Measurements from ENCODE around the gene HSPB8. TPM values are rescaled to one million over a fixed set of nuclear protein-coding genes. Genes with fewer than 3 reads are reported as not detected.

The HSPB8 gene
- total and polyA plus RNA-seq, 2 of the 4 experiments (the other 2 are of a cell fraction): 12.9 to 25.8 TPM

DNA sequence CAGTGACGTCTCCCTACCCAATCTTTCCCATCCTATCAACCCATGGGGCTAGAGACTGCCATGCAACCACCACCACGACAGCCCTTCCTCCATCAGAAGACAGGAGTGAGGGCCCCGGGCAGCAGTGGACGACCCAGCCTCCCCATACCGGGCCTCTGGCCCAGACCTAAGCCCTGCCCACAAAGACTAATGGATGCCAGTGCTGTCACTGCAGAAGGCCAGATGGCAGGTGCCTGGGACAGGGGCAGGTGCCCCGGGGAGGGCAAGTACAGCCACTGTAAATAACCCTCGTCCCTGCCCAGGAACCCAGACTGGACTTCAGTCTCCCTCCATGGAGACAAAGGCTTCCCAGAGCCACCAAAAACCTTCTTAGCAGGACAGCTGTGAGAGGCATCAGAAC lies 20.3 kb upstream of the HSPB8 start:
- Histone ChIP-seq H2AK9ac (replicated peaks; ENCODE audit: low read depth, low read length, poor library complexity) (no peak overlapping the region), H3K9ac (ENCODE audit: low read depth, low read length) (no peak overlapping the region), H2BK5ac (ENCODE audit: low read depth, low read length, poor library complexity, severe bottlenecking) (no peak overlapping the region), H2AFZ (replicated peaks; ENCODE audit: low read length, poor library complexity) (no peak overlapping the region), H3K9me3 (ENCODE audit: control insufficient read depth, insufficient read depth, low read length) (no peaks in the 10 kb centered on the region), H4K20me1 (ENCODE audit: insufficient read depth, low read length) (no peaks in the 10 kb centered on the region), H3K14ac (replicated peaks; ENCODE audit: low read depth, low read length) (no peak overlapping the region), H3K9me1 (ENCODE audit: insufficient read depth, low read length) (no peaks in the 10 kb centered on the region), H3K23ac (ENCODE audit: low read depth, low read length) (no peak overlapping the region), H3K27ac (ENCODE audit: insufficient read depth, low read length) (no peak overlapping the region), H3K36me3 (ENCODE audit: control insufficient read depth, insufficient read depth, low read length) (no peaks in the 10 kb centered on the region), H3K18ac (ENCODE audit: low read depth, low read length) (no peak overlapping the region), H2AK5ac (ENCODE audit: low read depth, low read length) (no peak overlapping the region), H3K4me1 (ENCODE audit: control insufficient read depth, insufficient read depth, low read length) (no peaks in the 10 kb centered on the region), H2BK20ac (ENCODE audit: low read depth, low read length) (no peak overlapping the region), H2BK15ac (ENCODE audit: low read depth, low read length) (no peak overlapping the region), H3K56ac (ENCODE audit: extremely low read depth, insufficient read depth, low read length) (no peak overlapping the region), H2BK120ac (ENCODE audit: low read depth, low read length) (no peak overlapping the region), H3K79me1 (ENCODE audit: low read depth in 1 of 2, low read length in 2 of 2) (no peaks in the 10 kb centered on the region), H3K4me3 (ENCODE audit: insufficient read depth, low read depth, low read length) (no peak overlapping the region), H3K4me2 (ENCODE audit: low read depth, low read length) (no peak overlapping the region), H4K8ac (ENCODE audit: low read depth in 2 of 2, low read length in 2 of 2) (no peak overlapping the region), H3K27me3 (ENCODE audit: control insufficient read depth, insufficient read depth, low read length) (no peaks in the 10 kb centered on the region), H4K5ac (ENCODE audit: low read depth, low read length) (no peak overlapping the region), H3K4ac (ENCODE audit: low read depth, low read length) (no peak overlapping the region), H4K91ac (ENCODE audit: insufficient read depth, low read depth, low read length) (no peak overlapping the region)
- ChIA-PET CTCF (no interaction called here), POLR2A (ENCODE audit: unreplicated experiment) (no interaction called here)
- ATAC-seq (ENCODE audit: low read depth) (no peak), DNase-seq (no peak)
- BruUV-seq (replicated peaks): no TSS peak
- dilution Hi-C loops (cut with HindIII; ENCODE audit: low sequenced_read_pairs, unreplicated experiment) (no loop called here), intact Hi-C loops (cut with micrococcal nuclease) (no loop called here), in situ Hi-C loops (cut with MboI; ENCODE audit: low sequenced_read_pairs) (no loop called here)
- TF ChIP-seq FOS (IDR thresholded peaks at IDR 0.05; ENCODE audit: low read depth, low read length): no peak
- no peak for TF ChIP-seq SMC3 (IDR thresholded peaks at IDR 0.05; ENCODE audit: low read depth, low read length)
- no peak for TF ChIP-seq CEBPB (IDR thresholded peaks at IDR 0.05; ENCODE audit: low read depth, low read length)
- no peak for TF ChIP-seq NFE2L2 (IDR thresholded peaks at IDR 0.05; ENCODE audit: low read depth, low read length)
- TF ChIP-seq CHD1 (IDR thresholded peaks at IDR 0.05; ENCODE audit: low read depth, low read length): no peak
- no peak for TF ChIP-seq RCOR1 (IDR thresholded peaks at IDR 0.05; ENCODE audit: insufficient replicate concordance, low read length)
- no peak for TF ChIP-seq MAFK (IDR thresholded peaks at IDR 0.05; ENCODE audit: low read depth, low read length)
- TF ChIP-seq, protein P1, sequence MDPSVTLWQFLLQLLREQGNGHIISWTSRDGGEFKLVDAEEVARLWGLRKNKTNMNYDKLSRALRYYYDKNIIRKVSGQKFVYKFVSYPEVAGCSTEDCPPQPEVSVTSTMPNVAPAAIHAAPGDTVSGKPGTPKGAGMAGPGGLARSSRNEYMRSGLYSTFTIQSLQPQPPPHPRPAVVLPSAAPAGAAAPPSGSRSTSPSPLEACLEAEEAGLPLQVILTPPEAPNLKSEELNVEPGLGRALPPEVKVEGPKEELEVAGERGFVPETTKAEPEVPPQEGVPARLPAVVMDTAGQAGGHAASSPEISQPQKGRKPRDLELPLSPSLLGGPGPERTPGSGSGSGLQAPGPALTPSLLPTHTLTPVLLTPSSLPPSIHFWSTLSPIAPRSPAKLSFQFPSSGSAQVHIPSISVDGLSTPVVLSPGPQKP (IDR thresholded peaks at IDR 0.05; ENCODE audit: borderline replicate concordance, low read depth, low read length): no peak
- TF ChIP-seq POLR2A (IDR thresholded peaks at IDR 0.05; ENCODE audit: low read depth, low read length): no peak
- no peak for TF ChIP-seq RAD21 (IDR thresholded peaks at IDR 0.05; ENCODE audit: low read length)
- TF ChIP-seq, protein P2, sequence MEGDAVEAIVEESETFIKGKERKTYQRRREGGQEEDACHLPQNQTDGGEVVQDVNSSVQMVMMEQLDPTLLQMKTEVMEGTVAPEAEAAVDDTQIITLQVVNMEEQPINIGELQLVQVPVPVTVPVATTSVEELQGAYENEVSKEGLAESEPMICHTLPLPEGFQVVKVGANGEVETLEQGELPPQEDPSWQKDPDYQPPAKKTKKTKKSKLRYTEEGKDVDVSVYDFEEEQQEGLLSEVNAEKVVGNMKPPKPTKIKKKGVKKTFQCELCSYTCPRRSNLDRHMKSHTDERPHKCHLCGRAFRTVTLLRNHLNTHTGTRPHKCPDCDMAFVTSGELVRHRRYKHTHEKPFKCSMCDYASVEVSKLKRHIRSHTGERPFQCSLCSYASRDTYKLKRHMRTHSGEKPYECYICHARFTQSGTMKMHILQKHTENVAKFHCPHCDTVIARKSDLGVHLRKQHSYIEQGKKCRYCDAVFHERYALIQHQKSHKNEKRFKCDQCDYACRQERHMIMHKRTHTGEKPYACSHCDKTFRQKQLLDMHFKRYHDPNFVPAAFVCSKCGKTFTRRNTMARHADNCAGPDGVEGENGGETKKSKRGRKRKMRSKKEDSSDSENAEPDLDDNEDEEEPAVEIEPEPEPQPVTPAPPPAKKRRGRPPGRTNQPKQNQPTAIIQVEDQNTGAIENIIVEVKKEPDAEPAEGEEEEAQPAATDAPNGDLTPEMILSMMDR (conservative IDR thresholded peaks at IDR 0.05; ENCODE audit: low read depth, low read length): no peak
- no peak for TF ChIP-seq MXI1 (IDR thresholded peaks at IDR 0.05; ENCODE audit: borderline replicate concordance, low read depth, low read length)
- no peak for TF ChIP-seq MAZ (IDR thresholded peaks at IDR 0.05; ENCODE audit: borderline replicate concordance, low read depth, low read length)
- no CpG with 5 or more reads among the region's 7 CpGs for WGBS, 2 experiments (ENCODE audit: extremely low coverage in 2 of 2, insufficient read length in 1 of 2)

All from IMR-90 (cell line).